IPS-18a (cell line): ENCODE results near the gene CIITA.
"Not testable (repeated sequence)": the region's sequence is repeated elsewhere in the genome, so short reads cannot be mapped to it uniquely, and the experiment has no call there.

Source experiments
- H3K27ac ChIP-seq: one replicate; pipeline ENCODE4 v1.5.1; 2013; ENCODE audit warnings: low read length
- H3K27me3 ChIP-seq: one replicate; pipeline ENCODE4 v1.6.1; 2013; ENCODE audit warnings: mild to moderate bottlenecking, low read length; ENCODE audit not compliant: control insufficient read depth, insufficient read depth
- H3K36me3 ChIP-seq: one replicate; pipeline ENCODE4 v1.6.1; 2013; ENCODE audit warnings: low read depth, low read length; ENCODE audit not compliant: control insufficient read depth
- H3K4me1 ChIP-seq: one replicate; pipeline ENCODE4 v1.6.1; 2013; ENCODE audit warnings: low read depth, low read length; ENCODE audit not compliant: control insufficient read depth
- H3K4me3 ChIP-seq: one replicate; pipeline ENCODE4 v1.5.1; 2013; ENCODE audit warnings: low read length
- H3K9ac ChIP-seq: one replicate; pipeline ENCODE4 v1.6.1; 2013; ENCODE audit warnings: mild to moderate bottlenecking, low read length, moderate library complexity
- H3K9me3 ChIP-seq: one replicate; pipeline ENCODE4 v1.6.1; 2013; ENCODE audit warnings: low read depth, low read length; ENCODE audit not compliant: control insufficient read depth

The CIITA gene

DNA sequence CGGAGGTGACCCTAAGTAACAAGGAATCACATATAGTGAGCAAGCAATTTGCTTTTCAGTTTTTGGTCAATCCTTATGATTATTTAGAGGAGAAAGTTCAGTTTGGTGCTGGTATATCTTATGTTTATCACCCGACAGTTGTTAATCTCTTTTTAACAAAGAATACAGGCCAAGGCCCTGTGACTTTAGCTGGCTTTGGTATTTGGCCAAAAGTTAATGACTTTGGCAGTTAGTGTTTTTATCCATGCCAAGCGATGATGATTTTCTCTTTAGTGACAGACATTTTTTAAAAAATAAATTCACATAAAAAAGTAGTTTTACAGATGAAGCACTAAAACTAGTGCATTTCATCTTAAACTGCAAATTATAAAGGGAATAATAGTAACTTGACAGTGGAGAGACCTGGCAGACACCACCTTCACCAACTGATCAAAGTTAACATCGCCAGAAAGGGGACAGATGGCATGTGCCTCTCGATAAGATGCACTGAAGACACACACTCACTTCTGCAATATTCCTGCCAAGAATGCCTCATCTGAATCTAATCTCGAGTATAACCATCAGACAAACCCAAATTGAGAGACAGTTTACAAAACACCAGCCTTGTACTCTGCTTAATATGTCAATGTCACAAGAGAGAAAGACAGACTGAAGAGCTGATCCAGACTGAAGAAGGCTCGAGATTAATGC lies 58.4 kb downstream of the CIITA start:
- H3K9ac ChIP-seq = no peak overlapping the region
- no peaks in the 10 kb centered on the region for H3K36me3 ChIP-seq
- no peaks in the 10 kb centered on the region for H3K9me3 ChIP-seq
- H3K4me1 ChIP-seq = peaks cover 4% of the 10 kb centered on the region
- no peak overlapping the region for H3K27ac ChIP-seq
- H3K27me3 ChIP-seq = no peaks in the 10 kb centered on the region
- H3K4me3 ChIP-seq = no peak overlapping the region

DNA sequence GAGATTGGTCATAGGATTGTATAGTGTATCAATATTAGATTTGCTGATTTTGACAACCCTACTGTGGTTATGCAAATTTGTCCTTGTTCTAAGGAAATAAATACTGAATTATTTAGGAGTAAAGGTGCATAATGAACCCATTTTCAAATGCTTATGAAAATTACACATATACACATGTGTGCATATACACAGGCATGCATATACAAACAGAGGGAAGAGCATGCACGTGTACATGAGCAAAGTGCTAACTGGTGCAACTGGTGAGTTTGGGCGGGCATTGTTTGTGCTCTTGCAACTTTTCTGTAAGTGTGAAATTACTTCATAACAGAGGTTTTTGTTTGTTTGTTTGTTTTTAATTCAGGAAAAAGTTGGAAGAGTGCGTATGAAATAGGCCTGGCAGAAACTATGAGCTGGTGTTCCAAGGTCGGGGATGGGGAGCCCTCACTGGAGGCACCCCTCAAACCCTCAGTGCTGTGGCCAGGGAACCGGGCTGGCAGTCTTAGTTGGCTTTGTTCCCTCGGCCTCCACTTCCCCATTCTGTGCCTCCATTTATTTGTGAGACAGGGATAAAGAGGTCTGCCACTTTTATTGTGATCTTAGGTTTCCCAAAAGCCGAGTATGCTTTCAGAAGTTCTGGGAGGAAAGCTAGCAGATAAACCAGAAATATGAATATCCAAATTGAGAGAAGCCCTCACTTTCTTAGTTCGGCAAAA lies 59.4 kb downstream of the CIITA start:
- Histone ChIP-seq H3K9me3 (no peaks in the 10 kb centered on the region), H3K27me3 (peaks cover 4% of the 10 kb centered on the region), H3K4me3 (no peak overlapping the region), H3K4me1 (peaks cover 9% of the 10 kb centered on the region), H3K9ac (no peak overlapping the region), H3K36me3 (no peaks in the 10 kb centered on the region), H3K27ac (no peak overlapping the region)

DNA sequence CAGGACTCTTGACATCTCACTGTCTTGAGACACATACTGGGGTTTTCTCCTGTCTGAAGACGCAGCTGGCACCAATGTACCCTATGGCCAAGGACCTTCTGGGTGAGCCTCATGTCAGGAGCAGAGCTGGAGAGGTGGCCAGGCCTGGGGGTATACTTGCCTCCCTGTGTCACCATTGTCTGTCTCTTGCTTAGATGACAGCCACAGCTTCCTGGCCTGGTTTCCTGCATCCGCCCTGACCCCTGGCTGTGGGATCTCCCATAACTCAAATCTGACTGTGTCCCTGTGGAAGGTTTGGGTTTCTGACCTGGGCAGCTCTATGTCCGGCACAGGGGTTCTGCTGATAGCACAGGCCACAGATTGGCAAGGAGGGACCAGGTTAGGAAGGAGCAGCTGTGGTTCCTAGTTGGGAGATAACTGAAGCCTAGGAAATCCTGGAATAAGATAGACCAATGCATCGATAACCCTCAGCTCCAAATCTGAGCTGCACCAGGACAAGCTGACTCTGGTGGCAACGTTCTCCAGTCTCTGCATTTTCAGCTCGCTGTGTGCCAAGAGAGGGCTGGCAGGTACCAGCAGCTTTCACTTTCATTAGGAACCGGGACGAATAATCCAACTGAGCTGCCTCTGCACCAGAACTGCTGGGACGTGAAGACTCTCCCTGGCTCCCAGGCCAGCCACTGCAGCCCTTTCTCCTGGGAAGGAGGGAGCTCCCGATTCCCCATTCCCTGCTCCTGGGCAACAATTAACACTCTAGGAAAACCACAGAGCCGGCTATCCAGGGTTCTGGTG lies 60.3 kb downstream of the CIITA start:
- Histone ChIP-seq H3K9ac (no peak overlapping the region), H3K4me1 (peaks cover 9% of the 10 kb centered on the region), H3K27ac (no peak overlapping the region), H3K9me3 (no peaks in the 10 kb centered on the region), H3K4me3 (no peak overlapping the region), H3K27me3 (peaks cover 4% of the 10 kb centered on the region), H3K36me3 (no peaks in the 10 kb centered on the region)

DNA sequence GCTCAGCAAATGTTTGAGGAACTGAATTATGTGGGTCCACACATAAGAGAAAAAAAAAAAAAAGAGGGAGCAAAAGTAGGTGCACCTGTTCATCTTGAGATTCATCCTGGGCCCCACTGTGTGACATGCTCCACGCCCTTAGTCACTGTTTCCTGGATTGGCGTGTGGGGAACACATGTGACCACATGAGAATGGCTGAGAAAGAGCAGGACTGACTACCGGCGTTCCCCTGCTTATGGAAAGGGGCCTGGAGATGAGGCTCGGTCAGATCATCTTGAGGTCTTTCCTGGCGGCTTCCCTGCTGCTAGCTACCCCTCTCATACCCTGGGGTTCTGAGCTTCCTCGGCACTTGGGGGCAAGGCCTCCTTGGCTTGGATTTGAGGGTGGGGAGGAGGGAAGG lies 61.3 kb downstream of the CIITA start:
- no peak overlapping the region for H3K27ac ChIP-seq
- H3K27me3 ChIP-seq = peaks cover 4% of the 10 kb centered on the region
- H3K4me1 ChIP-seq = peaks cover 9% of the 10 kb centered on the region
- no peaks in the 10 kb centered on the region for H3K9me3 ChIP-seq
- no peak overlapping the region for H3K4me3 ChIP-seq
- no peaks in the 10 kb centered on the region for H3K36me3 ChIP-seq
- H3K9ac ChIP-seq = no peak overlapping the region

DNA sequence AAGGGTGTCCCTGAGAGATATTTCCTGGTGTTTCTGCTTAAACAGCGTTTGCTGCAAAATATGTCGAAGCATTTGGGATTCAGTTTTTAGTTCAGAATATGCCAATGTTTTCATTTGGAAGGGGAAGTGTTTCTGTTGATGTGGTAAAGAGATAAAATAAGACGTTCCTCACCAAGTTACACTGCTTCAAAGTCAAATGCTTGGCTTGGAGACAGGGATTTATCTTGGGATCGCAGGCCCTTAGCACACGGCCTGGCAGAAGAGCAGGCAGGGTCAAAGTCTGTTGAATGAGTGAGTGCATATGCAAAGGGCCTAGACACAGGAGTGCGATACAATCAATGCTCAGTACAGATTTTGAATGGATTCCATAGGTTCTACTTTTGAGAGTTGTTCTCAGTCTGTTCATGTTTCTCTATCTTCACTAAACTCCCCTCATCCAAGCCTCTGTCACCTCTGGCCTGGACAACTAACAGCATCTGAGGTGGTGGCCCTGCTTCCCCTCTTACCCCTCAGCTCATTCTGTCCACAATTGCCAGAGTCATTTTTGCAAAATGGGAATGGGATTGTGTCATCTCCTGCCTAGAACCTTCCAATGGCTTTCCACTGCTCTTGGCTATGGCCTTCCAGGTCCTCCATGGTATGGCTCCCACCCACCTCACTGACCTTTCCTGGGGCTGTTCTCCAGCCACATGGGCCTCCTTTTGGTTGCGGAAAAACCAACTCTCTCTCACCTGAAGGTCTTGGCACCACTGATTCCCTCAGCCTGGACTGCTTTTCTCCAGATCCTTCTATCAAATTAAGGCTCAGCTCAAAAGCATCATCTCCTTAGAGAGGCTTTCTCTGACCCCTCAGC lies 62.0 kb downstream of the CIITA start:
- H3K36me3 ChIP-seq = no peaks in the 10 kb centered on the region
- H3K27ac ChIP-seq = no peak overlapping the region
- H3K9ac ChIP-seq = no peak overlapping the region
- peaks cover 9% of the 10 kb centered on the region for H3K4me1 ChIP-seq
- no peaks in the 10 kb centered on the region for H3K9me3 ChIP-seq
- no peak overlapping the region for H3K4me3 ChIP-seq
- H3K27me3 ChIP-seq = peaks cover 4% of the 10 kb centered on the region

DNA sequence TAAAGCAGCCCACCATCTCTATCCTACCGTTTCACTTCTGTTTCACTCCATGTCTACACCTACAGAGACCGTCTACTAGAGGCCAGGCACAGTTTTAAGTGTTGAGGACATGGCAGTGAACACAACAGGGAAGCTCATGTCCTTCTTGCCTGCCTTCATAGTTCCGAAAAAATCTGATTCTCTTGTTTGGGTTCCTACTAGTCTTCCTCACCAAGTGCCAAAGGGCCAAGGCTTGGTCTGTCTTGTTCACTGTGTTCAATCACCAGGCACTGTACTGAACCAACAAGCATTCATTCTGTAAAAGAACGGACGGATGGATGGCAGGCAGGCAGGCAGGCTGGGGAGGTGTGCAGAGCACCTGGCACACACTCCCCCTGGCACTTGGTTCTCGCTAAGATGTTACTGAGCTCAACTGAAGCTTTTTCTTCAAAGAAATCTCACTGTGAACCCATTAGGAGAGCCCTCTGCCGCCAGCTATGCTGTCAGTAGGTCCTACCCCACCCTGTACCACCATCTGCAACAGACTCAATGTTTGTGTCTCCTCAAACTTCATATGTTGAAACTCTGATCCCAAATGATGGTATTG lies 62.7 kb downstream of the CIITA start:
- no peak overlapping the region for H3K9ac ChIP-seq
- H3K27me3 ChIP-seq = peaks cover 4% of the 10 kb centered on the region
- no peak overlapping the region for H3K27ac ChIP-seq
- peaks cover 9% of the 10 kb centered on the region for H3K4me1 ChIP-seq
- no peaks in the 10 kb centered on the region for H3K9me3 ChIP-seq
- no peaks in the 10 kb centered on the region for H3K36me3 ChIP-seq
- no peak overlapping the region for H3K4me3 ChIP-seq

DNA sequence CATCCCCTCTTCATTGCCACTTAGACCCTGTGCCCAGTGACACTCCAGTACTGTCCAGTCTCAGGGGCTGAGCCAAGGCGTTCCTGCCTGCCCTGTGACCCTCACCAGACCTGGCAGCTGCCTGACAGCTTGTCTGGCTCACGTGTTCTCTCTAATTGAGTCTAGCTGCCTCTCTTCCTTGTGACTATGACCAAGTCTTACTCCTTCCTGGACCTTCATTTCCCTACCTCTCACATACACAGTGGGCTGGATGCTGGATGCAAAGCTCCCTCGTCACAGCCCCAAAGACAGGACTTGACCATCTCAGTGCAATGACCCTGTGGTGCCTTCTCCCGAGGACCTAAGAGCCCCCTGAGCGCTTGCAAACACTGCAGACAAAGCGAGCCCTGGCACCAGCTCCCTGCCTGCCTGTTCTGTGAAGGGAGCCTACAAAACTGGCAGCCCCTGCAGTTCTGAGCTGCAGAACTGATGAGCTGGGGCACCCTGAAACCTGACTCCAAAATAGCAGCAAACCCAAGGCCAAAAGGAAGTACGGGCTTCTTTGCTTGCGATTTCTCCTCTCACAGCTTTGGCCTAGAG lies 63.6 kb downstream of the CIITA start:
- Histone ChIP-seq H3K27me3 (peaks cover 4% of the 10 kb centered on the region), H3K4me1 (peaks cover 12% of the 10 kb centered on the region), H3K9ac (no peak overlapping the region), H3K27ac (no peak overlapping the region), H3K36me3 (no peaks in the 10 kb centered on the region), H3K9me3 (no peaks in the 10 kb centered on the region), H3K4me3 (peak overlapping the region; percentile 76)

DNA sequence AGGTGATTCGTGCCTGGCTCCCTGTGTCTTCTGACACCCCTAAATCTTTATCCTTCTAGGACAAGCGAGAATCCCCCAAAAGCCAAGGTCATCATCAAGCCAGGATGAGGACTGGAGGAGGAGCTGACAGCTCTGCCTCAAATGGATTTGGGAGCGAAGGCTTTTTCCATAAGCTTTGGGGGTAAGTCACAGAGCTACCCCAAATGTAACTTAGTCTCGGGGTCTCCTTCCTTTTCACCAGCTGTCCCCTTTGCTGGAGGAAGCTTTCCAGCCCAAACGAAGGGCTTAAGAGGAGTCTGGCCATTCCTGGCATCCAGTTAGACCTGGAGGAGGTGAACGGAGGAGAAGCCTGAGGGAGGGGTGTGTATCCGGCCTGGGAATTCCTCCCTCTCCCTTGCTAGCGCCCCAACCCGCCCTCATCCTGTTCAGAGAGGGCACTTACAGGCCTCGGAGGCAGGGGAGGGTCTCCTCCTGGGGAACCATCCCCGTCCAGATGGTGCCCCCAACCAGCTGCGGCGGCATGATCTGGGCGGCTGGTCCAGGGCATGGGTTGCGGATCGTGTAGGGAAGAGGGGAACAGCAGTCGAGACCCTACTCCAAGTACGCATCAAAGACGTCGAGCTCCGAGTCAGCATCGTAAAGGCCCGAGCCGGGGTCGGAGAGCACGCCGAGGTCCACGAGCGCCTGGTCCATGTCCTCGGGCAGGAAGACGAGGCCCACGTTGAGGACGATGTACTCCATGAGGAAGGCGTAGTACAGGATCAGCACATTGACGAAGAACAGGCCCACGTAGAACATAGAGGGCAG lies 64.3 kb downstream of the CIITA start:
- Histone ChIP-seq H3K27ac (no peak overlapping the region), H3K4me1 (peaks cover 18% of the 10 kb centered on the region), H3K36me3 (no peaks in the 10 kb centered on the region), H3K27me3 (peaks cover 4% of the 10 kb centered on the region), H3K9me3 (no peaks in the 10 kb centered on the region), H3K9ac (no peak overlapping the region), H3K4me3 (peak overlapping the region; percentile 76)

DNA sequence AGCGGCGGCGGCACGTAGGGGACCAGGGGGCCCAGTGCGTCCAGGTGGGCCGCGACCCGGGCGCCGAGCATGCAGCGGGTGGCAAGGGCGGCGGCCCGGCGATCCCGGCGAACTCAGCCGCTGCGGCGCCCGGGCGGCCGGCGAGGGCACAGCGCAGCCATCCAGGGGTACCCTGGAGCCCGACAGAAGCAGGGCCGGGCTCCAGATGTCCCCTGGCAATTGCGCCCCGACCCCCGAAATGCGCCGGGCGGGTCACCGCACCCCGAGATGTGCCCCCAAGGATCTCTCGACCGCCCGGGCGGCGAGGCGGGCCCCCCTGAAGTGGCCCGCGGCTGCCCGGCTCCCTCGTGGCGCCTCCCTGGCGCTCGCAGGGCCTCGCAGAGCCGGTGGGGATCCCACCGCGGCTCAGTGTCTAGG lies 64.9 kb downstream of the CIITA start:
- not testable (repeated sequence) for H3K36me3 ChIP-seq, H3K27ac ChIP-seq, H3K9me3 ChIP-seq, H3K27me3 ChIP-seq
- Histone ChIP-seq H3K9ac (peak overlapping the region; percentile 34), H3K4me1 (peaks cover 24% of the 10 kb centered on the region), H3K4me3 (peak overlapping the region; percentile 76)

DNA sequence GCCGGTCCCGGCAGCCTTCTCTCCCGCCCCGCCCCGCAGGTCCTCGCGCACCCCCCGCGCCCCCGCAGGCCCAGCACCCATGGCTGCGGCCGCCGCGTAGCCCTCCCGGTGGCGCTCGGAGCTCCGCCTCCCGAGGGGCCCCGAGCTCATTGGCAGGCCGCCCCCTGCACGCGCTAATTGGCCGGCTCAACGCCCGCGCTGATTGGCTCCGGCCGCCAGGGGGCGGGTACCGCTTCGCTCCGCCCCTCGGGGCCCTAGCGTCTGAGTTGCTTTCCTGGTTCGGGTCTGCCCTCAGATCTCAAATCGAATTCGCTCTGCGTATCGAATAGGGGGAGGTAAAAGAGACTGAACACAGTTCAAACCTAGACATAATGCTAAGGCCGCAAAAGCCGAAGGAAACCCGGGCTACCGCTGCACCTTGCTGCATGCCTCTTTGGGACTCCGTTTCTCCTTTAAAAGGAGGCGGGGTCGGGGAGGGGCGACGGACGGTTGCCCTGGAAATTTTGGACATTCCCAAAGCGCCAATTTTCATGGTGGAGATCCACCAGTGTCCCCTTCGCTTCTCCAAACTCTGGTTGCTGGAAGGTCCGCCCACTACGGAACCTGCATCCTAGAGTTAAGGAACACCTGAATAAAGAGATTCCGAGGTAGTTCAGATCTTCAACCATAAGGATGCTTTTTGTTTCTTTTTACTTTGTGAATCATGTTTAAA lies 65.5 kb downstream of the CIITA start, which contains the start of gene DEXI:
DEXI (minus strand) TSS at position 117 of the 712 bp plus-strand sequence. CDS start 463 bp downstream, outside the sequence.
- H3K27me3 ChIP-seq = peaks cover 4% of the 10 kb centered on the region
- no peak within 1 kb of the TSS for H3K27ac ChIP-seq
- H3K9me3 ChIP-seq = no peaks in the 10 kb centered on the region
- H3K9ac ChIP-seq = peak within 1 kb of the TSS; percentile 51
- peaks cover 30% of the 10 kb centered on the region for H3K4me1 ChIP-seq
- no peaks in the 10 kb centered on the region for H3K36me3 ChIP-seq
- peak within 1 kb of the TSS; percentile 76 for H3K4me3 ChIP-seq
